SHP77 treated with DMSO at 0.1 percent for 48 hours (cell line): ENCODE measurements around the gene CCDC188.

ENCODE experiments used
- DNase-seq: peaks from one replicate; lab custom pipeline; 2025; lab: John Stamatoyannopoulos, UW

The CCDC188 gene

GRCh38 chr22:20147237-20147988, 3.4 kb downstream of the CCDC188 start:
- no peak for DNase-seq

- DNase-seq: no peak
These were observed 4.1 kb downstream of the CCDC188 start for GRCh38 chr22:20146777-20147176.

GRCh38 chr22:20145832-20146223, 5.0 kb downstream of the CCDC188 start:
- DNase-seq: no peak

GRCh38 chr22:20145206-20145831, 5.5 kb downstream of the CCDC188 start:
- DNase-seq: no peak

GRCh38 chr22:20143883-20144665, 6.8 kb downstream of the CCDC188 start:
- DNase-seq: no peak

- no peak for DNase-seq
These were observed 7.9 kb downstream of the CCDC188 start for GRCh38 chr22:20142711-20143621.

- no peak for DNase-seq
These were observed 9.4 kb downstream of the CCDC188 start for GRCh38 chr22:20141186-20142077.

- DNase-seq: no peak
These were observed 10.3 kb downstream of the CCDC188 start for GRCh38 chr22:20140521-20140964.

- no peak for DNase-seq
These were observed 10.8 kb downstream of the CCDC188 start for GRCh38 chr22:20140107-20140445.

GRCh38 chr22:20139391-20140106, 11.3 kb downstream of the CCDC188 start:
- no peak for DNase-seq

GRCh38 chr22:20138868-20139267, 12.0 kb downstream of the CCDC188 start:
- no peak for DNase-seq

GRCh38 chr22:20138417-20138738, 12.5 kb downstream of the CCDC188 start:
- no peak for DNase-seq

GRCh38 chr22:20137671-20138416, 13.0 kb downstream of the CCDC188 start:
- no peak for DNase-seq

GRCh38 chr22:20137113-20137512, 13.7 kb downstream of the CCDC188 start:
- no peak for DNase-seq

- DNase-seq: no peak
These were observed 14.3 kb downstream of the CCDC188 start for GRCh38 chr22:20136603-20136873.

GRCh38 chr22:20135806-20136602, 14.9 kb downstream of the CCDC188 start:
- DNase-seq: no peak

GRCh38 chr22:20135265-20135664, 15.6 kb downstream of the CCDC188 start:
- no peak for DNase-seq

- no peak for DNase-seq
These were observed 16.8 kb downstream of the CCDC188 start for GRCh38 chr22:20133930-20134549.
